ENCODE data around the gene FAM3D. TPM values are rescaled to one million over a fixed set of nuclear protein-coding genes. Genes with fewer than 3 reads are reported as not detected.

The FAM3D gene
- total RNA-seq, 5 donors from 2014 or later (not counting 1 experiment from before 2014, with no cell fraction given), result 0.38 to 0.41 TPM; not detected in 3

DNA sequence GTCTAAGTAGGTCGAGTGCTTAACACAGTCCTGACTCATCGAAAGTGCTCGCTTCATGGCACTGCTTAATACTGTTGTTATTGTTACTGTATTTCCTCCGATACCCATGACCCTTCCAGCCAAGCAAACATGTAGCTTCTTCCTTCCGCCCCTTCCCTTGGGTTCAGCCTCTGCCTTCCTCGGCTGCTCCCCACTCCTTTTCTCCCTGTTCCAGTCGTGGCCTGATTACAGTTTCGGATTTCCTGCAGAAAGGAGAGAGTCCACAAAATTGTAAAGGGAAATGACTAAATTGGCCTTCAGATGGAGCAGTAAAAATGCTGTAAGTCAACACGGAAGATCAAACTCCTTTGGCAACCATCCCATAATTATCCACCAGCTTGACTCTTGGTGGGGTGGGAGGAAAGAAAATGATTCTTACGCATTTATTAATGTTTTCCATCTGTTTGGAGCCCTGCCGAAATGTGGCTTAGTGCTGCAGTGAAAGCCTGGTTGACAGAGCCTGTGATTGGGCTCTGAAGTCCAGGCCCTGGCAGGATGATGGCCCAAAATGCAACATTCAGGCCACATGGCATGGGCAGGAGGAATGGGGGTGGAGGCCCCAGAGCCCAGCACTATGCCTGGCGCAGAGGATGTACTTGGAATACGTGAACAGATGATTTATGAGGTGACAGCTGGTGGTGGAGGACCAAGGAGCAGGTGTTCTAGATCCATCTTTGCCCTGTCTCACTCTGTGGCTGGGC, 37.6 kb downstream of the FAM3D start:
- no peaks in the 10 kb centered on the region for H3K36me3 Mint-ChIP-seq
- H3K9me3 ChIP-seq, result no peaks in the 10 kb centered on the region
- H3K27me3 ChIP-seq (replicated peaks in 1 of 2; ENCODE audit: control insufficient read depth in 2 of 2, extremely low read depth in 1 of 2, insufficient read depth in 2 of 2, low read length in 1 of 2), result peaks cover 0 to 35% of the 10 kb centered on the region in 2 experiments
- no peaks in the 10 kb centered on the region for H3K9me3 Mint-ChIP-seq
- peaks cover 0 to 17% of the 10 kb centered on the region in 2 donors for H3K27me3 Mint-ChIP-seq
- 43% methylated on average over 2 of the region's 13 CpGs for WGBS (ENCODE audit: insufficient coverage)
- CTCF ChIA-PET, result interaction anchor here (0.6 to 1.0 kb wide), 3 partner anchors 10 to 61 kb away, joined by 4 read pairs; no protein-coding TSS in a partner anchor
- H3K4me3 ChIP-seq (ENCODE audit: control insufficient read depth in 1 of 2, extremely low read depth in 1 of 2, low read length in 1 of 2), result no peak overlapping the region
- H3K4me3 Mint-ChIP-seq, result no peak overlapping the region
- DNase-seq (no peak), ATAC-seq (replicated peaks in 1 of 4) (no peak)
- H3K36me3 ChIP-seq (ENCODE audit: control insufficient read depth in 2 of 2, extremely low read depth in 1 of 2, insufficient read depth in 1 of 2, low read length in 1 of 2), result no peaks in the 10 kb centered on the region
- H3K27ac ChIP-seq (ENCODE audit: low read length), result no peak overlapping the region
- POLR2A ChIA-PET, result no interaction called here
- H3K4me1 ChIP-seq (ENCODE audit: control insufficient read depth in 1 of 2, extremely low read depth in 1 of 2, insufficient read depth in 2 of 2, low read length in 2 of 2), result peaks cover 0 to 4% of the 10 kb centered on the region in 2 experiments
- H3K27ac Mint-ChIP-seq, result no peak overlapping the region
- H3K4me1 Mint-ChIP-seq, result peaks cover 0 to 2% (median 0%) of the 10 kb centered on the region in 3 donors

DNA sequence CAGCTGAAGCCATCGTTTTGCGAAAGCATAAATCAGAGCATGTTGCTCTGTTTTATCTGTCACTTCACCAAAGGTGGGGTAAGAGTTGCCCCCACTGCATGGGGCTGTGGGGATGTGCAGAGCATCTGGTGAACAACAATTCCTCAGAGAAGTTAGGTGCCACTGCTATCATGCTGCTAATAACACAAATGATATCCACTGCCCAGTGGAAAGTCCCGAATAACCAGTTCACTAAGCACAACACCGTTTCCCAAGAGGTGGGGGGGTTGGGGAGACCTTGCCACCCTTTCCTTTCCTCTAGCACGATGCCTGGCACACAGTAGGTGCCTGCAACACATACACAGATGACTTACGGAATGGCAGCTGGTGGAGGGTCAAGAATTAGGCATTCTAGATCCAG, 38.6 kb downstream of the FAM3D start:
- H3K27me3 ChIP-seq (replicated peaks in 1 of 2; ENCODE audit: control insufficient read depth in 2 of 2, extremely low read depth in 1 of 2, insufficient read depth in 2 of 2, low read length in 1 of 2), result peaks cover 0 to 31% of the 10 kb centered on the region in 2 experiments
- CTCF ChIA-PET, result interaction anchor here in 1 of 2 donors (0.8 kb wide), 1 partner anchor 61 kb away, joined by 3 read pairs; no protein-coding TSS in a partner anchor
- DNase-seq (no peak), ATAC-seq (replicated peaks in 1 of 4) (no peak)
- no peaks in the 10 kb centered on the region for H3K36me3 ChIP-seq (ENCODE audit: control insufficient read depth in 2 of 2, extremely low read depth in 1 of 2, insufficient read depth in 1 of 2, low read length in 1 of 2)
- no peak overlapping the region for H3K4me3 ChIP-seq (ENCODE audit: control insufficient read depth in 1 of 2, extremely low read depth in 1 of 2, low read length in 1 of 2)
- Mint-ChIP-seq H3K27ac (no peak overlapping the region), H3K4me3 (no peak overlapping the region), H3K27me3 (peaks cover 0 to 13% of the 10 kb centered on the region in 2 donors), H3K9me3 (no peaks in the 10 kb centered on the region), H3K36me3 (no peaks in the 10 kb centered on the region), H3K4me1 (peaks cover 0 to 2% (median 0%) of the 10 kb centered on the region in 3 donors)
- peaks cover 0 to 4% of the 10 kb centered on the region in 2 experiments for H3K4me1 ChIP-seq (ENCODE audit: control insufficient read depth in 1 of 2, extremely low read depth in 1 of 2, insufficient read depth in 2 of 2, low read length in 2 of 2)
- 67% methylated on average over 1 of the region's 6 CpGs for WGBS (ENCODE audit: insufficient coverage)
- POLR2A ChIA-PET, result no interaction called here
- no peaks in the 10 kb centered on the region for H3K9me3 ChIP-seq
- H3K27ac ChIP-seq (ENCODE audit: low read length), result no peak overlapping the region

DNA sequence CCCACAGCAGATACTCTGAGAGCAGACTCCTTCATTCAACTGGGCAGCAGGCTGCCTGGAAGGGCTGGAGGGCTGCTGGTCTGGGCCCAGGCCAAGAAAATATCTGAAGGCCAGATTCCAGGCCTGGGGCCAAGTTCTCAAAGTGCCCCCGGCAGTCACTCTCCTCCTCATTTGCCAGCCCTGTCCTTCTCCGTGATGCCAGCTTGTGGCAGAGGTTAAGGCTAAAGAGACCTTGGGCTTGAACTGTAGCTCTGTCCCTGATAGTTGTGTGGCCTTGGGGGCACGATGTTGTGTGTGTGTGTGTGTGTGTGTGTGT, 39.0 kb downstream of the FAM3D start:
- no peaks in the 10 kb centered on the region for H3K9me3 Mint-ChIP-seq
- DNase-seq (no peak), ATAC-seq (replicated peaks in 1 of 4) (no peak)
- H3K36me3 Mint-ChIP-seq, result no peaks in the 10 kb centered on the region
- Histone ChIP-seq H3K4me3 (ENCODE audit: control insufficient read depth in 1 of 2, extremely low read depth in 1 of 2, low read length in 1 of 2) (no peak overlapping the region), H3K36me3 (ENCODE audit: control insufficient read depth in 2 of 2, extremely low read depth in 1 of 2, insufficient read depth in 1 of 2, low read length in 1 of 2) (no peaks in the 10 kb centered on the region), H3K9me3 (no peaks in the 10 kb centered on the region), H3K4me1 (ENCODE audit: control insufficient read depth in 1 of 2, extremely low read depth in 1 of 2, insufficient read depth in 2 of 2, low read length in 2 of 2) (peaks cover 0 to 4% of the 10 kb centered on the region in 2 experiments), H3K27me3 (replicated peaks in 1 of 2; ENCODE audit: control insufficient read depth in 2 of 2, extremely low read depth in 1 of 2, insufficient read depth in 2 of 2, low read length in 1 of 2) (peaks cover 0 to 33% of the 10 kb centered on the region in 2 experiments), H3K27ac (ENCODE audit: low read length) (no peak overlapping the region)
- no peak overlapping the region for H3K4me3 Mint-ChIP-seq
- H3K27me3 Mint-ChIP-seq, result peaks cover 0 to 13% of the 10 kb centered on the region in 2 donors
- POLR2A ChIA-PET, result no interaction called here
- CTCF ChIA-PET, result interaction anchor here in 1 of 2 donors (0.8 kb wide), 1 partner anchor 60 kb away, joined by 3 read pairs; no protein-coding TSS in a partner anchor
- H3K27ac Mint-ChIP-seq, result no peak overlapping the region
- WGBS (ENCODE audit: insufficient coverage), result 80% methylated on average over 3 of the region's 3 CpGs
- peaks cover 0 to 2% (median 0%) of the 10 kb centered on the region in 3 donors for H3K4me1 Mint-ChIP-seq

DNA sequence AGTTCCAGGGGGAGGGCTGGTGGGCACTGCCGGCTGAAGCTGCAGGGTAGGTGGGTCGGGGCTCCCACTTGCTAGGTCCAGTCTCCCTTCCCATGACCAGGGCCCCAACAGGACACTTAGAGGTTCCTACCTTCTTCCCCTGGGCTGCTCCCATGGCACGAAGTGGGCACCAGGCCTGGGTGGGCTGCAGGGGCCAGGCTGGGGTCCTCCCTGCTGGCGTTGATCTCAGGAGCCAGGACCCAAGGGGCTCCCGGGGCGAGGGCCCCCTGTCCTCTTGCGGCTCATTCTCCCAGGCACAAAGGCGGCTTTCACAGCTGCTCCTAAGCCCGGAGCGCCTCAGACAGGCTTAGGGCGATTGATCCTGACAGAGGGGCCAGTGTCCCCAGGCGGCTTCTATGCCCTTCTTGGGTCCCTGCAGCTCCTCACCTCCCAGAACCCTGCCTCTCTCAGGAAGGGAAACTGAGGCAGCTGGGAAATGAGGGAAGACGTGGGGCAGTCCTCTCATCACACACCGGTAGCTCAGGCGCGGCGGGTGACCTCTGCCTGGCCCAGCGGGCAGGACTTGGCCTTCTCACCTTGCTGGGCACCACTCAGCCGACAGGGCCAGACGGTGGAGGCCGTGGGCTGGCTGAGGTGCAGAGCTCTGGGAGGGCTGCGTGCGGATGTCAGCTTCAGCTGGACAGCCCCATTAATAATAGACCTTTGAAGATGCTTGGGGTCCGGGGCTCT, 39.6 kb downstream of the FAM3D start:
- H3K9me3 ChIP-seq, result no peaks in the 10 kb centered on the region
- H3K4me3 Mint-ChIP-seq, result no peak overlapping the region
- POLR2A ChIA-PET, result no interaction called here
- H3K4me3 ChIP-seq (ENCODE audit: control insufficient read depth in 1 of 2, extremely low read depth in 1 of 2, low read length in 1 of 2), result no peak overlapping the region
- peaks cover 0 to 13% of the 10 kb centered on the region in 2 donors for H3K27me3 Mint-ChIP-seq
- no peak overlapping the region for H3K27ac Mint-ChIP-seq
- no peak for DNase-seq
- peaks cover 0 to 4% of the 10 kb centered on the region in 2 experiments for H3K4me1 ChIP-seq (ENCODE audit: control insufficient read depth in 1 of 2, extremely low read depth in 1 of 2, insufficient read depth in 2 of 2, low read length in 2 of 2)
- no peaks in the 10 kb centered on the region for H3K36me3 Mint-ChIP-seq
- CTCF ChIA-PET, result no interaction called here
- no peak overlapping the region for H3K27ac ChIP-seq (ENCODE audit: low read length)
- no peaks in the 10 kb centered on the region for H3K36me3 ChIP-seq (ENCODE audit: control insufficient read depth in 2 of 2, extremely low read depth in 1 of 2, insufficient read depth in 1 of 2, low read length in 1 of 2)
- no peaks in the 10 kb centered on the region for H3K9me3 Mint-ChIP-seq
- peaks cover 0 to 37% of the 10 kb centered on the region in 2 experiments for H3K27me3 ChIP-seq (replicated peaks in 1 of 2; ENCODE audit: control insufficient read depth in 2 of 2, extremely low read depth in 1 of 2, insufficient read depth in 2 of 2, low read length in 1 of 2)
- no peak for ATAC-seq (replicated peaks in 1 of 4)
- H3K4me1 Mint-ChIP-seq, result peaks cover 0 to 2% (median 0%) of the 10 kb centered on the region in 3 donors
- WGBS (ENCODE audit: insufficient coverage), result 83% methylated on average over 23 of the region's 24 CpGs

DNA sequence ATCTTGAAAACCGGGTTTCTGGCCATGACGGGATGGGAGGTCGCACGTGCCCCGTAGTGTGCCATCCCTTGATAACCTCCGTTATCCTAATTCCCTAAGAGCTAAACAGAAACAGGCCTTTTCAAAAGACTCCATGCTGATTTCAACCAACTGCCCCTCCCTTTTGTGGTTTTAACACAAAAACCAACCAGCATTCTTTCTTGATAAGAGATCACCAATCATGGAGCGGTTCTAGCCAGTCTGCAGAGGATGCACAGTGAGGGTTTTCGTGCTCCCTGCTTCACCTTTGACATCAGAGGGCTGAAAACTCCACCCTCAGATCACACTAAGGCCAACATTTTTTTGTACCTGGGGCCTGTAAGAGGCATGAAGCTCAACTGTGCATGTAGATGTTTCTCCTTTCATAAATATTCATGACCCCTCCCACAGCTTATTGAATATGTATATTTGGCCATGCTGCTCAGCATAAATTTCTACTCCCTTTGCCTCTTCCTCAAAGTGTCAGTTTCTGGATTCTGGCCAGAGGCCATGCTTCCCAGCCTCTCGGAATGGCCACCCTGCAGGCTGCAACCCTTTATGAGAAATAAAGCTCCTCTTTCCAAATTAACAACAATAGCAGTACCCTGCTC, 41.3 kb downstream of the FAM3D start:
- H3K9me3 Mint-ChIP-seq, result no peaks in the 10 kb centered on the region
- H3K36me3 Mint-ChIP-seq, result no peaks in the 10 kb centered on the region
- WGBS (ENCODE audit: insufficient coverage), result 85% methylated on average over 8 of the region's 9 CpGs
- no peaks in the 10 kb centered on the region for H3K36me3 ChIP-seq (ENCODE audit: control insufficient read depth in 2 of 2, extremely low read depth in 1 of 2, insufficient read depth in 1 of 2, low read length in 1 of 2)
- POLR2A ChIA-PET, result no interaction called here
- peaks cover 0 to 23% of the 10 kb centered on the region in 2 experiments for H3K27me3 ChIP-seq (replicated peaks in 1 of 2; ENCODE audit: control insufficient read depth in 2 of 2, extremely low read depth in 1 of 2, insufficient read depth in 2 of 2, low read length in 1 of 2)
- H3K27ac Mint-ChIP-seq, result no peak overlapping the region
- CTCF ChIA-PET, result interaction anchor here in 1 of 2 donors (0.6 to 0.7 kb wide), 2 partner anchors 55 to 319 kb away, joined by 3 read pairs; partner anchors contain the start of genes HTD2 and RPP14
- no peak overlapping the region for H3K27ac ChIP-seq (ENCODE audit: low read length)
- H3K9me3 ChIP-seq, result no peaks in the 10 kb centered on the region
- H3K4me3 ChIP-seq (ENCODE audit: control insufficient read depth in 1 of 2, extremely low read depth in 1 of 2, low read length in 1 of 2), result no peak overlapping the region
- DNase-seq (no peak), ATAC-seq (replicated peaks in 1 of 4) (no peak)
- no peak overlapping the region for H3K4me3 Mint-ChIP-seq
- H3K4me1 Mint-ChIP-seq, result peaks cover 0 to 2% (median 0%) of the 10 kb centered on the region in 3 donors
- peaks cover 0 to 4% of the 10 kb centered on the region in 2 experiments for H3K4me1 ChIP-seq (ENCODE audit: control insufficient read depth in 1 of 2, extremely low read depth in 1 of 2, insufficient read depth in 2 of 2, low read length in 2 of 2)
- H3K27me3 Mint-ChIP-seq, result peaks cover 0 to 2% of the 10 kb centered on the region in 2 donors

DNA sequence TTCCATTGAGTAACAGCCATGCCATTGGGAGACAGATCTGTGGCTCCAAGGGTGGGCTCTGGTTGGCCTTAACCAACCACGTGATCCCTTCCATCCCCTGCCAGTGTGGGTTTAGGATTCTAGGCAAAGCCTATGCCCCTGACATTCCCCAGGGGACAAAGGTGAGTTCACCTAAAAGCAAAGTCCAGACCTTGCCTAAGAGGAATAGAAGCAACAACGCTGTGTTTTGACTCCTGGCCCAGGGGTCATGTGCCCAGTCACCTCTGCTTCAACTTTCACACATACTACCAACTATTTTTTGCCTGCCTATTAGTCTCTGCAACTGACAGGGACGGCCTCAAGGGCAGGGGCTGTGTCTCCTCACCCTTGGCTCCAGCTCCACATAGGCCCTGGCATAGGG, 42.0 kb downstream of the FAM3D start:
- CTCF ChIA-PET, result interaction anchor here in 1 of 2 donors (0.7 kb wide), 1 partner anchor 318 kb away, joined by 3 read pairs; the partner anchor contains the start of genes HTD2 and RPP14

More for the DNA sequence above, 42.0 kb downstream of the FAM3D start:
- Mint-ChIP-seq H3K4me1 (peaks cover 0 to 2% (median 0%) of the 10 kb centered on the region in 3 donors), H3K9me3 (no peaks in the 10 kb centered on the region), H3K27me3 (no peaks in the 10 kb centered on the region), H3K27ac (no peak overlapping the region), H3K4me3 (no peak overlapping the region), H3K36me3 (no peaks in the 10 kb centered on the region)
- POLR2A ChIA-PET, result interaction anchor here in 1 of 2 donors (0.5 kb wide), 1 partner anchor 129 kb away, joined by 3 read pairs; no protein-coding TSS in a partner anchor
- no peaks in the 10 kb centered on the region for H3K4me1 ChIP-seq (ENCODE audit: control insufficient read depth in 1 of 2, extremely low read depth in 1 of 2, insufficient read depth in 2 of 2, low read length in 2 of 2)
- 57% methylated on average over 1 of the region's 3 CpGs for WGBS (ENCODE audit: insufficient coverage)
- ATAC-seq (replicated peaks in 1 of 4) (no peak), DNase-seq (no peak)
- H3K9me3 ChIP-seq, result no peaks in the 10 kb centered on the region
- no peaks in the 10 kb centered on the region for H3K36me3 ChIP-seq (ENCODE audit: control insufficient read depth in 2 of 2, extremely low read depth in 1 of 2, insufficient read depth in 1 of 2, low read length in 1 of 2)
- H3K27me3 ChIP-seq (replicated peaks in 1 of 2; ENCODE audit: control insufficient read depth in 2 of 2, extremely low read depth in 1 of 2, insufficient read depth in 2 of 2, low read length in 1 of 2), result peaks cover 0 to 19% of the 10 kb centered on the region in 2 experiments
- no peak overlapping the region for H3K4me3 ChIP-seq (ENCODE audit: control insufficient read depth in 1 of 2, extremely low read depth in 1 of 2, low read length in 1 of 2)
- H3K27ac ChIP-seq (ENCODE audit: low read length), result no peak overlapping the region
